ENCODE data around the gene TGFBR3.

- TF ChIP-seq CTCF (IDR thresholded peaks at IDR 0.05; ENCODE audit: insufficient read depth, low read depth, low read length) (no peak), EZH2 (IDR thresholded peaks at IDR 0.05; ENCODE audit: insufficient read depth, low read length) (no peak)
Observed at GRCh38 chr1:91862120-91862519, 23.8 kb downstream of the TGFBR3 start.

All from astrocyte (in vitro differentiated cells and primary cell).